Limb (tissue), 2 donors: ENCODE results near the gene BLOC1S3.
"Not testable (repeated sequence)": the region's sequence is repeated elsewhere in the genome, so short reads cannot be mapped to it uniquely, and the experiment has no call there.

Source experiments
- DNase-seq, 2 donors: peaks; one replicate each; pipeline ENCODE4 v3.0.0-alpha.2; 2016; ENCODE audit errors: extremely low spot score in 2 of 2

Gene BLOC1S3

GRCh38 chr19:45222724-45223123 is 44.1 kb downstream of the BLOC1S3 start:
- no peak for DNase-seq

GRCh38 chr19:45223879-45224278 is 45.3 kb downstream of the BLOC1S3 start:
- DNase-seq: no peak

- no peak for DNase-seq
Measured at GRCh38 chr19:45224645-45225044, 46.1 kb downstream of the BLOC1S3 start.

- DNase-seq: not testable (repeated sequence)
Measured at GRCh38 chr19:45229056-45229455, 50.5 kb downstream of the BLOC1S3 start.
